A204.1 (cell line): ENCODE results near the gene INS.
"Not testable (repeated sequence)": the region's sequence is repeated elsewhere in the genome, so short reads cannot be mapped to it uniquely, and the experiment has no call there.

Experiments
- FAIRE-seq: peaks from 2 replicates; lab custom pipeline; 2012; peaks lifted over from hg19 to GRCh38; lab: Jason Lieb, UNC

Gene INS

GRCh38 chr11:2198621-2199365 is 37.8 kb upstream of the INS start:
- no peak for FAIRE-seq

DNA sequence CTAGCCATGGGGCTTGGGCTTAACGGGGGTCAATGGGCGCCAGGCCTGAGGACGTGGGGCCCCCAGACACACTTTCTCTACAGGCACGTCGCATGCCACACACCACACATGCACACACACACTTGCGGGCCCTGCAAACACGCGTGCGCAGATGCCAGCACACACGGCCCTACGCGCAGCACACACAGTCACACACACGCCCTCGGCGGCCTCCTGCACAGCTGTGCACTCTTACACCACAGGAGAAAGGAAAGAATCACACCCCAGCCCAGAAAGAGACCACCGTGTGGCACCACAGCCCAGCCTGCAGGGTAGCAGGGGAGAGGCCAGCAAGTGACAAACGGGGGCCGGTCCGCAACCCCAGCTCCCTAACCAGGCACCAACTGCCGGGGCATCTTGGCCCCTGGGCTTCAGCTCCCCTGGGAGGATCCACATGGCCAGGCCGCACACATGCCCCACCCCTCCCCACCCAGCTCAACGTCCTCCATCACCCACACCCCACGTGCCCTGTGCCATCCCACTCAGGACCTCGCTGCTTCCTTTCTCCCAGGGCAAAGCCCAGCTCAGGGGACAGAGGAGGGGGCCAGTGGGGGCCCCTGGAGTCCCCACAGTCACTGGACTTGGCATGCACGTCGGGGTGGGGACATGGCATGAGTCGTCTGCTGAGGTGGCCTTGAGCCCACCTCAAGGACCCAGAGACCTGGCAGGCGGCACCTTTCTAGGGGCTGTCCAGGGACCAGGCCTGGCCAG is 36.9 kb upstream of the INS start:
- FAIRE-seq, result no peak

DNA sequence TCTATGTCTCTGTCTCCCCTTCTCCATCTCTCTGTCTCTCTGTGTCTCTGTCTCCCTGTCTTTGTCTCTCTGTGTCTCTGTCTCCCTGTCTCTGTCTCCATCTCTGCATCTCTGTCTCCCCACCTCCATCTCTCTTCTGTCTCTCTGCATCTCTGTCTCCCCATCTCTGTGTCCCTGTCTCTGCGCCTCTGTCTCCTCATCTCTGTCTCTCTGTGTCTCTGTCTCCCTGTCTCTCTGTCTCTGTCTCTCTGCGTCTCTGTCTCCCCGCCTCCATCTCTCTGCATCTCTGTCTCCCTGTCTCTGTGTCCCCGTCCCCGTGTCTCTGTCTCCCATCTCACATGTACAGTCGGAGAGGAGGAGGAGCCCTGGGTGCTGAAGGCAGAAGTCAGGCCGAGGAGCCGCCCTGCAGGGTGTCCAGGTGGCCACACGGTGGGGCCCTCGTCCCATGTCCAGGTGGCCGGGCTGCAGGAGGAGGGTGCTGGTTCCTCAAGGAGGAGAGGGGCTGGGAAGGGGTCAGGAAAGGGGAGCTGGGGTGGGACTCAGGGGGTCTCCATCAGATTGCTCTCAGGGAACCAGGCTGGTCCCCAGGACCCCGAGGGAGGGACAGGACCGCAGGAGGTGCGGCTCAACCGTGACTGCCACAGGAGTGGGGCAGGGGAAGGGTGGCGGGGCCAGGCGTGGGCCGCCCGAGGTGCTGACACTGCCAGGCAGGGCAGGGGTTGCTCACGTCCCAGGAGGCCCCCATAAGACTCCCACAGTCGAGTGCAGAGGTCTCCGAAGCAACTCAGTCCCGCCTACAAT is 36.2 kb upstream of the INS start:
- FAIRE-seq, result no peak

GRCh38 chr11:2195756-2196088 is 34.7 kb upstream of the INS start:
- FAIRE-seq, result no peak

DNA sequence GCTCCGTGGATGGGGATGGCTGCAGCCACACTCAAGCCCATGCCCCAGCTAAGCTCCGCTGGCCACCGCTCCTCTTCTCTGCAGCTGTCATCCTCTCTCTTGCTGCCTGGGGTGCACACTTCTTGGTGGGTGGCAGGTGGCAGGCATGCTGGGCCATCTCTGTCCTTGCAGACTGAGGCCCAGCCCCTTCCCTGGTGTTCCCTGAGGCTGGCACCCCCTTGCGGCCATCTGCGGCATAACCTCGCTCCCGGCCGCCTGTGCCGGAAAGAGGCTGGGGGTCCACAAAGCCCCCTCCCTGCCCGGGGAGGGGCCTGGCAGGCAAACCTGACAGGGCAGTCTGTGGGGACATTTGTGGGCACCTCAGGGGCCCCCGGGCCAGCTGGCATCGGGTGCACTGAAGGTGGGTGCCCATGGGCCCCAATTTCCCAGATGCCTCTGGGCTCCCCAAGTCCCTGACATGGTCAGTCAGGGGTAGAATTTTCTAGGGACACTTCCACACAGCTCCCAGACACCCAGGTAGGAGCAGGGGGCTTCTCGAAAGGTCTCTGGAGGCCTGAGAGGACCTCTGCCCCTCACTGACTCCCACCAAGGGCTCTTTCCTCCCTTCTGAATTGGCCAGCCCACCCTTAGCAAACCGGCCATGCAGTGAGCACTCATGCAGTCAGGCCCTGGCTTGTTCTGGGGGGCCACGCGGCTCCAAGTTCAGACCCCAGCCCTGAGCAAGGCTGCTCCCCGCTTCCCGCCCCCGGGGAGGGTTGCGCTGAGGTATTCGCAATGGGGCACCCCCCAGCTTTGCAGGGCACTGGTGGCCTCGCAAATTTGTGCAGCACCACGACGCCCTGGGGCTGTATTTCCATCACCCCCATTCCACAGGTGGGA is 34.1 kb upstream of the INS start:
- FAIRE-seq, result no peak

- not testable (repeated sequence) for FAIRE-seq
Measured at GRCh38 chr11:2193888-2194595, 33.0 kb upstream of the INS start.

- FAIRE-seq, result no peak
Measured at GRCh38 chr11:2193099-2193887, 32.3 kb upstream of the INS start.

DNA sequence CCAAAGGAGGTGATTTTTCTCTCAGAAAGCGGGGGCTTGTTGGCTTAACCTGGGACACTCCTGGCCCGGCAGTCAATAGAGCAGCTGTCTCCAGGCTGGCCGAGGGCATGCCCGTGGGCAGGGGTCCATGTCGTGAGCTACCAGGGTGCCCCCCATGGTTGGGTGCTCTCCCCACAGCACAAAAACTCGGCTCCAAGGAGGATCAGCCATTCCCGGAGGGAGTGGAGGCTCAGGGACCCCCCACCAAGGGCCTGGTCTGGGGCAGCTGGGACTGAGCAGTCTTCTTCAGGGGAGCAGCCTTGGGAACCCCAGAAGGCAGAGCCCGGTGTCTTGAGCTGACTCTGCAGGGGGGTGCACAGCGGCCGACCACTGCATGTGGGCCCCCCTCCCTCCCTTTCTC is 31.4 kb upstream of the INS start:
- FAIRE-seq, result no peak

DNA sequence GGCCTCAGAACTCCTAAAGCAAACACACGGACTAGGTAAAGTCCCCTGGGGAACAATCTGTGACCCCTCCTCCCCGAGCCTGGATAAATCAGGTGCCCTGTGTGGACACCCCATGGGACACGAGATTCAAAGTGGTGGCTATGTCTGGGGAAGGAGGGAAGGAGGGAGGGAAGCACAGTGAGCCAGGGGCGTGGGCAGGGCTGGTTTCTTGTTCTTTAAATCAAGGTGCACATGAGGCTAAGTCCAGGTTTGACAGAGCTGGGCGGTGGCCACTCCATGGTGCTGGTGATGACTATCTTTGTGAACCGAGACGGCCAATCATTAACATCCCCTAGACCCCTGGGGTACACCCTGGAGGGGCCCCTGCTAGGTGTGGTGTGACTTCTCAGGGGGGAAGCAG is 30.9 kb upstream of the INS start:
- no peak for FAIRE-seq

GRCh38 chr11:2190657-2191471 is 29.9 kb upstream of the INS start:
- FAIRE-seq, result no peak

- no peak for FAIRE-seq
Measured at GRCh38 chr11:2189938-2190656, 29.1 kb upstream of the INS start.

GRCh38 chr11:2188745-2189144 is 27.7 kb upstream of the INS start:
- no peak for FAIRE-seq

GRCh38 chr11:2187280-2187707 is 26.3 kb upstream of the INS start:
- no peak for FAIRE-seq

DNA sequence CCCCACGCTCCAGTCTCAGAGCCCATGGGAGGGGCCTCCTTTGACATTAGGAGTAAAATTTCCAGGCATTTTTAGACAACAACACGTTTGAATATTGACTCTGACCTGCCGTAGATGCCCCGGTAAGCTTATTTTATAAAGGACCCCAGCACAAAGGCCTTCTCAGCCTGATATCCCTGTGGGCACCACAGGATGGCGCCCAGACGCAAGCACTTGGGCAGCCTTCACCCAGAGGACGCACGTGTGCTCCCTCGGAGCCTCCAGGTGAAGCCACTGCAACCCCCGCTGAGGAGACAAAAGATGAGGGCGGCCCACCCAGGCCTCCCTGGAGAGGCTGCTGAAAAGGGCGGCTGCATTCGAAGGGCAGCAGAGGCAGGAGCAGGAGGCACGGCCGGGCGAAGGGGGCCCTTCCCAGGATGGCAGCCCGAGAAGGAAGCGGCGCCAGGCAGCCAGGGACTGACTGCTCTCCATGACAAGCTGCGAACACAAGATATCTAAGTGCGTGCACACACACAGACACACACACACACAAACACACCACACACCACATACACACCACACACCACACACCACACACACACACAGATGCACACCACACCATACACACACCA is 25.8 kb upstream of the INS start:
- FAIRE-seq, result no peak

DNA sequence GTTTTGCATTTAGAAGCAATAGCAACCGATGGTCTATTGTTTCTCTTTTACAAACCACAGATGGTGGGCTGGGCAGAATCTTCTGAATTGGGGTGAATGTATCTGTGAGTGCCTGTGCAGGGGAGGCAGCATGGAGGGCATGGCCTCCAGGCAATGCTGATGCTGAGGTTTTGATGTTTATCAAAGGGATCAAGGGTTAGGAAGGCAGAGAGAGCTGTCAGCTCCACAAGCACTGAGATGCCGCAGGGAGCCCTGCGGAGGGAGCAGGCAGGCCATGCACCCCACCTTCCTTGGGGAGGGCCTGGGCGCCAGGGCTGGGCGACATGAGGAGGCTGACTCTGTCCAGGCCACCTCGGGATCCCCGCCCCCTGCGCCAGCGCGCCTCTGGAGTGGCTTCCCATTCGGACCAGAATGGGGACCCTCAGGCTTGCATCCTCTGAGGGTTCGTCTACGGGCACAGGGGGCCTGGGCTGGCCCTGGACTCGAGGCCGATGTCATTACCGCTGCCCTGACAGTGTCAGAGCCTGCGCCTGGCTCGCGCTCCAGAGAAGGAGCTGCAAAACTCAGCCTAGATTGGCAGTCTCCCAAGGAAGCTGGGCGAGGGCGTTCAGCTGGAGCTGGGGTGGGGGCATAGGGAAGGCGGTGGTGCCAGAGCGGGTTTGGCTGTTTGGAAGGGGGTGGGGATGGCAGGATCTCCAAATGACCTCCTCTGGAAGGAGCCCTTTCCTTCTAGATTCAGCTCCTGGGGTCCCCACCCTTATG is 24.5 kb upstream of the INS start:
- no peak for FAIRE-seq

- no peak for FAIRE-seq
Measured at GRCh38 chr11:2182692-2183474, 21.9 kb upstream of the INS start.

GRCh38 chr11:2182075-2182474 is 21.1 kb upstream of the INS start:
- no peak for FAIRE-seq
